Gastrocnemius medialis (tissue), 4 donors: ENCODE results near the gene SEMA4G. TPM values are rescaled to one million over a fixed set of nuclear protein-coding genes. Genes with fewer than 3 reads are reported as not detected.

Experiments
- ATAC-seq, 2 donors: fragments of 150-250 bp; one replicate each; pipeline ENCODE4 v1.9.1; 2016
- DNase-seq, 2 donors: peaks; one replicate each; pipeline ENCODE4 v3.0.0-alpha.2; 2019
- H3K27ac ChIP-seq, 4 donors: fragments of 200-600 bp; sonication (generic); 1 replicate in 1 of 4; 2 replicates in 3 of 4; pipeline ENCODE4 v1.5.1; 2016 to 2018; ENCODE audit warnings: mild to moderate bottlenecking in 2 of 4, moderate library complexity in 1 of 4
- H3K27me3 ChIP-seq, 3 donors: fragments of 200-600 bp; sonication (generic) in 2 of 3; 1 replicate in 1 of 3; 2 replicates in 2 of 3; pipeline versions ENCODE4 v1.5.1 to v1.6.0; 2016 to 2019; ENCODE audit warnings: mild to moderate bottlenecking in 1 of 3, moderate library complexity in 1 of 3
- H3K36me3 ChIP-seq, 2 donors: fragments of 200-600 bp; sonication (generic) in 1 of 2; one replicate each; pipeline ENCODE4 v1.5.1; 2017 to 2018
- H3K4me1 ChIP-seq, 2 donors: fragments of 200-600 bp; sonication (generic) in 1 of 2; one replicate each; pipeline ENCODE4 v1.5.1; 2016 to 2017; ENCODE audit warnings: mild to moderate bottlenecking in 2 of 2
- H3K4me3 ChIP-seq, 4 donors: fragments of 200-600 bp; sonication (generic) in 3 of 4; 1 replicate in 1 of 4; 2 replicates in 3 of 4; pipeline ENCODE4 v1.5.1; 2016 to 2019; ENCODE audit warnings: mild to moderate bottlenecking in 2 of 4
- H3K9me3 ChIP-seq, 3 donors: fragments of 200-600 bp; sonication (generic) in 2 of 3; 1 replicate in 1 of 3; 2 replicates in 2 of 3; pipeline ENCODE4 v1.5.1; 2016 to 2019
- CTCF ChIP-seq, 5 experiments: fragments of 450-650 bp in 3 of 5; fragments of 200-600 bp in 2 of 5; sonication (generic) in 2 of 5; IDR thresholded peaks in 4 of 5; conservative IDR thresholded peaks in 1 of 5; 1 replicate in 4 of 5; 2 replicates in 1 of 5; pipeline ENCODE4 v1.5.1; 2016 to 2019; ENCODE audit warnings: antibody characterized with exemption in 5 of 5, mild to moderate bottlenecking in 3 of 5, moderate library complexity in 3 of 5
- POLR2A ChIP-seq, 2 donors: fragments of 450-650 bp; IDR thresholded peaks; one replicate each; pipeline ENCODE4 v1.6.1; 2017; ENCODE audit warnings: antibody characterized with exemption in 2 of 2, mild to moderate bottlenecking in 2 of 2, moderate library complexity in 2 of 2
- in situ Hi-C, 4 donors: fragments of 200-750 bp; cut with MboI; loops; one replicate each; pipeline versions ENCODE4 v1.15.0 to v1.8.0; 2017; ENCODE audit warnings: low sequenced_read_pairs in 4 of 4
- intact Hi-C: fragments of 100-400 bp; cut with DNase I; formaldehyde crosslinking; loops from one replicate; pipeline ENCODE4 v1.15.1; 2023; ENCODE audit warnings: low total_unique reads
- total RNA-seq, 4 donors: library from RNA; depleted of rRNA; stranded (reverse); fragments of >200 nt; gene quantifications; one replicate each; pipeline versions ENCODE4 v1.1.0 to v1.2.3, GENCODE V29; 2016

The SEMA4G gene
- total RNA-seq, 4 donors from 2014 or later = 0.46 to 1.1 (median 0.52) TPM

GRCh38 chr10:101012525-101013364 is 43.4 kb downstream of the SEMA4G start:
- in situ Hi-C loops = no loop called here
- H3K36me3 ChIP-seq = no peaks in the 10 kb centered on the region
- ATAC-seq (peak; percentile 86 to 91), DNase-seq (peak; percentile 60 to 80)
- intact Hi-C loops = loop anchor here (1.0 kb wide), 1 partner anchor 14 kb away; no protein-coding TSS in a partner anchor
- H3K27ac ChIP-seq = peak overlapping the region; percentile 2 to 52 (median 44)
- no peaks in the 10 kb centered on the region for H3K9me3 ChIP-seq
- TF ChIP-seq POLR2A (IDR thresholded peaks at IDR 0.05) (no peak), CTCF (IDR thresholded peaks at IDR 0.05 in 4 of 5, conservative IDR thresholded peaks at IDR 0.05 in 1 of 5) (peak; percentile 61 to 91 (median 89))
- H3K4me1 ChIP-seq = peaks cover 5 to 19% of the 10 kb centered on the region in 2 donors
- H3K27me3 ChIP-seq = no peaks in the 10 kb centered on the region
- H3K4me3 ChIP-seq = no peak overlapping the region

GRCh38 chr10:101013365-101013825 is 44.1 kb downstream of the SEMA4G start:
- no peaks in the 10 kb centered on the region for H3K27me3 ChIP-seq
- no peaks in the 10 kb centered on the region for H3K36me3 ChIP-seq
- no peaks in the 10 kb centered on the region for H3K9me3 ChIP-seq
- DNase-seq (no peak), ATAC-seq (no peak)
- H3K27ac ChIP-seq = peak overlapping the region; percentile 2 to 52 (median 44)
- in situ Hi-C loops = no loop called here
- TF ChIP-seq CTCF (IDR thresholded peaks at IDR 0.05 in 4 of 5, conservative IDR thresholded peaks at IDR 0.05 in 1 of 5) = no peak
- no peak for TF ChIP-seq POLR2A (IDR thresholded peaks at IDR 0.05)
- peaks cover 5 to 13% of the 10 kb centered on the region in 2 donors for H3K4me1 ChIP-seq
- no peak overlapping the region for H3K4me3 ChIP-seq
- intact Hi-C loops = loop anchor here (1.0 kb wide), 1 partner anchor 15 kb away; no protein-coding TSS in a partner anchor

- Histone ChIP-seq H3K9me3 (no peaks in the 10 kb centered on the region), H3K36me3 (no peaks in the 10 kb centered on the region), H3K27ac (no peak overlapping the region), H3K4me3 (no peak overlapping the region), H3K4me1 (peaks cover 5 to 13% of the 10 kb centered on the region in 2 donors), H3K27me3 (no peaks in the 10 kb centered on the region)
- TF ChIP-seq POLR2A (IDR thresholded peaks at IDR 0.05) (no peak), CTCF (IDR thresholded peaks at IDR 0.05 in 4 of 5, conservative IDR thresholded peaks at IDR 0.05 in 1 of 5) (peak; percentile 91 to 96 (median 93))
- intact Hi-C loops (loop anchor here (1.0 kb wide), 2 partner anchors 20 to 45 kb away; partner anchors contain the start of gene SEMA4G), in situ Hi-C loops (no loop called here)
- peak; percentile 64 to 79 for DNase-seq
- ATAC-seq = peak; percentile 72 to 82
These were observed 45.1 kb downstream of the SEMA4G start for GRCh38 chr10:101014230-101014884.

GRCh38 chr10:101014966-101015581 is 45.8 kb downstream of the SEMA4G start:
- ATAC-seq (no peak), DNase-seq (no peak)
- H3K27ac ChIP-seq = no peak overlapping the region
- H3K4me3 ChIP-seq = no peak overlapping the region
- H3K4me1 ChIP-seq = peaks cover 5 to 13% of the 10 kb centered on the region in 2 donors
- in situ Hi-C loops = no loop called here
- H3K27me3 ChIP-seq = no peaks in the 10 kb centered on the region
- H3K36me3 ChIP-seq = no peaks in the 10 kb centered on the region
- TF ChIP-seq POLR2A (IDR thresholded peaks at IDR 0.05) (no peak), CTCF (IDR thresholded peaks at IDR 0.05 in 4 of 5, conservative IDR thresholded peaks at IDR 0.05 in 1 of 5) (no peak)
- intact Hi-C loops = loop anchor here (1.0 kb wide), 2 partner anchors 21 to 46 kb away; partner anchors contain the start of gene SEMA4G
- H3K9me3 ChIP-seq = no peaks in the 10 kb centered on the region
